Muscle of arm (tissue), 12 donors: ENCODE measurements around the gene FRMD3. TPM values are rescaled to one million over a fixed set of nuclear protein-coding genes. Genes with fewer than 3 reads are reported as not detected.
A peak's percentile ranks its signal among the peaks of the same experiment; 100 is the strongest.
"Not testable (repeated sequence)": the region's sequence is repeated elsewhere in the genome, so short reads cannot be mapped to it uniquely, and the experiment has no call there.

Source experiments
- DNase-seq: peaks from one replicate; pipeline ENCODE4 v3.0.0-alpha.2; 2013
- polyA plus RNA-seq, 12 donors: library from polyadenylated mRNA; unstranded; fragments of 120-200 nt; gene quantifications; one replicate each; pipeline ENCODE4 v1.2.1, GENCODE V29; 2013; ENCODE audit not compliant: insufficient read length in 12 of 12

FRMD3 gene
- polyA plus RNA-seq, 12 donors, result 14.2 to 62.2 (median 28.5) TPM; not detected in 1

- DNase-seq, result no peak
These were observed 4.9 kb downstream of the FRMD3 start for GRCh38 chr9:83533296-83533695.

- DNase-seq, result no peak
These were observed 11.3 kb downstream of the FRMD3 start for GRCh38 chr9:83526901-83527300.

GRCh38 chr9:83526211-83526610 is 12.0 kb downstream of the FRMD3 start:
- DNase-seq, result no peak

GRCh38 chr9:83523684-83524083 is 14.5 kb downstream of the FRMD3 start:
- no peak for DNase-seq

- no peak for DNase-seq
These were observed 16.8 kb downstream of the FRMD3 start for GRCh38 chr9:83521411-83521810.

- DNase-seq, result no peak
These were observed 17.2 kb downstream of the FRMD3 start for GRCh38 chr9:83521011-83521410.

GRCh38 chr9:83520292-83520691 is 17.9 kb downstream of the FRMD3 start:
- DNase-seq, result no peak

GRCh38 chr9:83517980-83518379 is 20.2 kb downstream of the FRMD3 start:
- not testable (repeated sequence) for DNase-seq

- no peak for DNase-seq
These were observed 23.4 kb downstream of the FRMD3 start for GRCh38 chr9:83514767-83515166.

GRCh38 chr9:83512621-83513020 is 25.6 kb downstream of the FRMD3 start:
- DNase-seq, result no peak

GRCh38 chr9:83511051-83511450 is 27.1 kb downstream of the FRMD3 start:
- DNase-seq, result no peak

GRCh38 chr9:83509402-83509801 is 28.8 kb downstream of the FRMD3 start:
- peak; percentile 43 for DNase-seq

- DNase-seq, result no peak
These were observed 30.1 kb downstream of the FRMD3 start for GRCh38 chr9:83508067-83508466.

- DNase-seq, result no peak
These were observed 32.9 kb downstream of the FRMD3 start for GRCh38 chr9:83505282-83505681.

- DNase-seq, result no peak
These were observed 34.3 kb downstream of the FRMD3 start for GRCh38 chr9:83503866-83504265.

- no peak for DNase-seq
These were observed 36.6 kb downstream of the FRMD3 start for GRCh38 chr9:83501565-83501964.

- no peak for DNase-seq
These were observed 40.8 kb downstream of the FRMD3 start for GRCh38 chr9:83497441-83497840.

- DNase-seq, result no peak
These were observed 46.2 kb downstream of the FRMD3 start for GRCh38 chr9:83491995-83492394.

- no peak for DNase-seq
These were observed 46.8 kb downstream of the FRMD3 start for GRCh38 chr9:83491413-83491812.

- DNase-seq, result no peak
These were observed 48.2 kb downstream of the FRMD3 start for GRCh38 chr9:83489961-83490360.

- DNase-seq, result no peak
These were observed 53.2 kb downstream of the FRMD3 start for GRCh38 chr9:83484990-83485389.

GRCh38 chr9:83483223-83483622 is 55.0 kb downstream of the FRMD3 start:
- no peak for DNase-seq

- no peak for DNase-seq
These were observed 58.4 kb downstream of the FRMD3 start for GRCh38 chr9:83479765-83480164.

GRCh38 chr9:83477571-83477970 is 60.6 kb downstream of the FRMD3 start:
- DNase-seq, result no peak

- no peak for DNase-seq
These were observed 61.1 kb downstream of the FRMD3 start for GRCh38 chr9:83477120-83477519.
